CD4-positive, alpha-beta T cell treated with Interleukin-15 for 4 hours (primary cell): ENCODE measurements around the gene THAP5.

Experiments used
- DNase-seq: peaks from one replicate; pipeline ENCODE4 v3.0.0-alpha.2; 2020; ENCODE audit warnings: low spot score

The THAP5 gene, protein sequence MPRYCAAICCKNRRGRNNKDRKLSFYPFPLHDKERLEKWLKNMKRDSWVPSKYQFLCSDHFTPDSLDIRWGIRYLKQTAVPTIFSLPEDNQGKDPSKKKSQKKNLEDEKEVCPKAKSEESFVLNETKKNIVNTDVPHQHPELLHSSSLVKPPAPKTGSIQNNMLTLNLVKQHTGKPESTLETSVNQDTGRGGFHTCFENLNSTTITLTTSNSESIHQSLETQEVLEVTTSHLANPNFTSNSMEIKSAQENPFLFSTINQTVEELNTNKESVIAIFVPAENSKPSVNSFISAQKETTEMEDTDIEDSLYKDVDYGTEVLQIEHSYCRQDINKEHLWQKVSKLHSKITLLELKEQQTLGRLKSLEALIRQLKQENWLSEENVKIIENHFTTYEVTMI

DNA sequence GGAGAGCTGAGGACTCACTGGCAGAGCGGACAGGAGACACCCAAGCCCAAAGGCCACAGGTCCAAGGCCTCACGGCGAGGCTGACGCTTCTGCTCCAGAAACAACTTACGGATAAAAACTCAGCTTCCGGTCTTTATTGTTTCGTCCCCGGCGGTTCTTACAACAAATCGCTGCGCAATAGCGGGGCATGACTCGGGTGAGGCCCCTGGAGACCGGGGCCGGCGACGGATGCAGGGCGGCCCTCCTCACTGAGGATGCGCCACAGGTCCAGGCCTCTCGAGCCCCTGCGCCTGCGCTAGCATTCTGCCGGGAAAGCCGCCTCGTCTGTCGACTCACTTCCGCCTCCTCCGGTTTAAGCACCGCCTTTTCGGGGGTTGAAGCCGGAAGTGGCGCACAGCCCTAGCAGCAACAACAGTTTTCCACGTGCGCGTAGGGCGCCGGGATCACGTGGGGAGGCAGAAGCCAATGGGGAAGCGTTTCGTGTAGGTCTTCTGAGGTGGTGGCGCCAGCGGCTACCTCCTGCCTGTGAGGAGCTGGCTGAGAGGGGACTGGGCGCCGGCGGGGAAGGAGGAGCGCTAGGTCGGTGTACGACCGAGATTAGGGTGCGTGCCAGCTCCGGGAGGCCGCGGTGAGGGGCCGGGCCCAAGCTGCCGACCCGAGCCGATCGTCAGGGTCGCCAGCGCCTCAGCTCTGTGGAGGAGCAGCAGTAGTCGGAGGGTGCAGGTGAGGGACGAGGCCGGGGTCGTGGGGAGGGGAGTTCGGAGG is at the start of gene THAP5, which contains the start of gene DNAJB9:
Gene THAP5, minus strand, starts transcription at position 326 of the 765 bp plus-strand sequence. Its CDS starts 137 bp downstream, at position 189.
Gene DNAJB9, plus strand, starts transcription at position 494 of the 765 bp plus-strand sequence. CDS start 1,853 bp downstream, outside the sequence.
- peak; percentile 99 for DNase-seq

DNA sequence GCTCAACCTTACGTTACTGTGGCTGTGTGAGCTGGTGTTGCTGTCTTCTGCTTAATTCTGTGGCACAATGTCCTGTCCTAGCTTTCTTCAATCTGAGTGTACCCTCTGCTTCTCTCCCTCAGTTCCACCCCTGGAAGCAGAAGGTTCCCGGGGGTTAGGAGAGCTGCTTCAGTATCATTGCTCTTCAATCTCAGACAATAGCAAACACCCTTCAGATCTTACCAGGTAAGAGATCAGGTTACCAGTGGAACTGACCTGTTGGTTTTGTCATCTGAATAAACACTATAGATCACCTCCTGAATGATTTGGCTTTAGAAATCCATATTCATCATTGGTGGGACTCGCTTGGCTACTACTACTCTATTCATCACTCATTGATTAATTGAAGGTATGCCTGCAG is 48.5 kb upstream of the THAP5 start:
- no peak for DNase-seq

DNA sequence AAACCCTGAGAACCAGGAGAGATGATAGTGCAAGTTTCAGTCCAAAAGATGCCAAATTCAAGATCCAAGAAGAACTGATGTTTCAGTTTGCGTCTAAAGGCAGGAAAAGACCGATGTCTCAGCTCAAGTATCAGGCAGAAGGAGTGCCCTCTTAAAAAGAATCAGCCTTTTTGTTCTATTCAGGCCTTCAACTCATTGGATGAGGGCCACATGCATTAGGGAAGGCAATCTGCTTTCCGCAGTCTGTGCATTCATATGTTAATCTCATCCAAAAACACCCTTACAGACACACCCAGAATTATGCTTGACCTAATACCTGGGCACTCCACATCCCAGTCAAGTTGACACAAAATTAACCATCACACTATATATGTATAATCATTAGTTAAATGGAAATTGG is 45.4 kb upstream of the THAP5 start:
- no peak for DNase-seq

DNA sequence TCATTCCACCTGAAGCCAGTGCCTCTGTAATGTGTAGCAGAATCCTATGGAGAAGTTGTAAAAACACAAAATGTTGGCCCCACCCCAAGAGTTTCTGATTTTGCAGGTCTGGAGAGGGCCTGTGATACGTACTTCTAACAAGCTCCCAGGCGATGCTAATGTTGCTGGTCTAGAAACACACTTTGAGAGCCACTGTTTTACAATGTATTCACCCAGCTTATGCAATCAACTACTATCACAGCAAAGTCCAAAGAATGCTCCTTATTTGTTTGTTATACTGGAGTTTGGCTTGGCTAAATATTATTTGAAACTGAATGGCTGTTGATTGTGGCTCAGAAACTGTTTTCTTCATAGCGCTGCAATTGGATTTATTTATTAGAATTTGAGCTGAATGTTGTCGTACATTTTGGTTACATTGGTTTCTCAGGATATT is 44.5 kb upstream of the THAP5 start:
- no peak for DNase-seq

DNA sequence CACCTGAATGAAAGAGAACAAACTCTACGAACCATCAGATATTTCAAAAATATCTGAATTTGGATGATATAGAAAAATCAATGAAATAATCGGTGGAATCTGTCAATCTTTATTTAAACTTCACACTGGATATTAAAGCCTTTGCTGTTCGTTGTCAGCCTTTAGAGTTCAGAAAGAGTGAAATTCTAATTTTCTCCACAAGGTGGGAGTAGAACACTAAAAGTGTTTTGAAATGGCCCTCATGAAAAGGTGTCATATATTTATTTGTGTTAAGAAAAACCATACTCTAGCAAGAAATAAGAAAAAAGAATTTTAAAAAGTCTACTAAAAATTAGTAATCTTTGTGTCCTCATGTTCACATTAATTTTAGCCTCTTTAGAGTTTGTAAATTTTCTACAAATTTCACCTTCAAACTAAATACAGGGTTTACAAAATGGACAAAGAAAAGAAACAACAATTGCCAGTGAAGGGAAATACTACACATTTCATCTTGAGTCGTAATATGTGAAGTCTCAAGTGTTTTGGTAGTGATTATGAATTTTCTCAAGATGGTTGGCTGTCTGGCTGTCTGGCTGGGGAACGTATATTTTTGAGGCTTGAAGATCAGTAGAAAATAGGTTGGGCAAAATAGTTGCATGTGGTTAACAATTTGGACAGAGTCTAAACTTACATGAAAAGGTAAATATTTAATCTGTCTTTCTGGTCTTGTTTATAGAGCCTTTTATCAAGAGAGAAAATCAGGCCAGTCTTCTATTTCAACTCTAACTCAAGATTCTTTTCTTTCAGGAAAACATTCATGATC is 43.8 kb upstream of the THAP5 start:
- DNase-seq = peak; percentile 56

DNA sequence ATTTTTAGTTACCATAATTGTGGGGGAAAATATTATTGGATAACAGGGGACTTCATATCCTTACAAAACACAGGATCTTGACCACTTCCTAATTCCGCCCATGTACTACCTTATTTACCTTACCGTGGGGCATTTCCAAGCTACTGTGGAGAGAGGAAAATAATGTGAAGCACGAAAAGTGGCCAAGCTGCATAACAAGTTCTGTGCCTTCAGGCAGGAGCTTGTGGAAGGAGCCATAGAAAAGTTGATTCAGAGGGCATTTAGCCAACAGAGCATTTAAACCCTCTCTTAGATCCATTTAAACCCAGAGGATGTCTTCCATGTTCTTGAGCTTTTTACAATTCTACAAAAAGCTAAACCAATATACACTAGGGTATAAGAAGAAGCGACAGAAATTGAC is 41.8 kb upstream of the THAP5 start:
- DNase-seq = no peak

DNA sequence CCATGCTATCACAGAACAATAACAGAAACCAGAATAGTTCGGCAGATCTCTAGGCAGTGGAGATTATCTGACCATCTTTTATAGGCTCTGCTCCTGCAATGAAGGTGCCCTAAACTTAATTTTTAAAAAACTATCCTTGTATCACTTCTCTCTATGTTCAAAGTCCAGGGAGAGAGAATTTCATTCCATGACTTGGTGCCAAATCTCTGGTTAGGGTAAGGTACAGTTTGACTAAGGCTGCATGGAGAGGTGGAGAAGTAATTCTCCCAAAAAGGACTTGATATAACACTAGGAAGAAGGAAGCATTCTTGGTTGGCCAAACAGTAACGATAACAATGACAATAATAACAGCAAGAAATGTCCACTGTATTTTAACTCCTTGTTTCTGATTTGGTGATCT is 40.1 kb upstream of the THAP5 start:
- no peak for DNase-seq

DNA sequence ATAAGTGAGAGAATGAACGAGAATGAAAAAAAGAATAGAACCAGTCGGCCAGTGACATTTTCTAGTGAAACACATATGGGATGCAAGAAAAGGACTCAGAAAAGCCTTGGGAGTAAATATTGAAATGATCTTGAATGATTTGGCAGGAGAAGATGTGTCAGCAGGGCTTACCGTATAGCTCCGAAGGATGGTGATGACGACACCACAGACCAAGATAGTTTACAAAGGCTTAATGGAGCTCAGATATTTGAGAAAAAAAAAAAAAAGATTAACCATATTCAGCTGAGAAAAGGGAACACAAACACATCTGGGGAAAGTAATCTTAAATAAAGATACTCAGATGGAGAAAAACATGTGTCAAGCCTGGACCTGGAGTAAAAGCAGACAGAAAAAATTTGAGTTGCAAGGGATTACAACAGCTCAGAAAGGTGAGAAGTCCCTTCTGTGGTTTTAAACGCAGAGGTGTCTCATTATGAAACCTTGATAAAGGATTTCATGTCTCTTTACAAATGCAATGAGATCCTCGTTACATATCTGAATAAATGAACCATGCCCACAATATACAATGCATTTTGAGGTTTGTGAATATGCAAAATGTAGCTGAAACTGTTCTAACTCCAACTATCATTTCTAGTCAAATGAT is 36.2 kb upstream of the THAP5 start:
- no peak for DNase-seq

DNA sequence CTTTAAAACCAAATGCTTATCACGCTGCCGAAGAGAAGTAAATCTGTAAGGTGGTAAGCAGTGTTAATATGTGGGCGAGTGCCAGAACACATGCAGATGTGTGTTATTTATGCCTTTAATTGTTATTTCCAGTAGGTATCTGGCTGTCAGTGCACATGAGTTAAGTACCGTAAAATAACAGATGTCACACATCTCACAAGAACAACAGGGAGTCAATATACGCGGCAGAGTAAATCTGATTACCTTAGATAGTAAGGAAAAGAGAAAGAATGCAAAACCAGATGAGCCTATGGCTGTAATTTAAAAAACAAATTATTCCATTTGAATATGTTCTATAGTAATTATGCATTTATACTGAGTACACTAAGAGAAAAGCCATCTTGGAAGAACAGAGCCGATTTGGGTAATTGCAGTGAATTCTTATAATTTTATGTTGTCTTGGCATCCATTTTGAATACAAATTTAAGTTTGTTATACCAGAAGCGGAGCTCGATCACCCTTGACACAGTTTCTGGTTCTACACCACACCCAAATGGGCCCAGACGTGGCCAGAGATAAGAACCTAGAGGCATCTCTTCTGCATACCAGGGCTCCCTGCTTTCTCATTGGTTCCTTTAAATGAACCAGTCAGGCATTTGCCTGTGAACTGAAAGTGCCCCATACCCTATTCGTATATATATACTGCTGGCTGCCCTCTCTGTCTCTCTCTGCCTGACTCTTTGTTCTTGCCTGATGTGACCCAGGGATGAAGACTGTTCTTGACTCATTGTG is 35.0 kb upstream of the THAP5 start:
- no peak for DNase-seq

DNA sequence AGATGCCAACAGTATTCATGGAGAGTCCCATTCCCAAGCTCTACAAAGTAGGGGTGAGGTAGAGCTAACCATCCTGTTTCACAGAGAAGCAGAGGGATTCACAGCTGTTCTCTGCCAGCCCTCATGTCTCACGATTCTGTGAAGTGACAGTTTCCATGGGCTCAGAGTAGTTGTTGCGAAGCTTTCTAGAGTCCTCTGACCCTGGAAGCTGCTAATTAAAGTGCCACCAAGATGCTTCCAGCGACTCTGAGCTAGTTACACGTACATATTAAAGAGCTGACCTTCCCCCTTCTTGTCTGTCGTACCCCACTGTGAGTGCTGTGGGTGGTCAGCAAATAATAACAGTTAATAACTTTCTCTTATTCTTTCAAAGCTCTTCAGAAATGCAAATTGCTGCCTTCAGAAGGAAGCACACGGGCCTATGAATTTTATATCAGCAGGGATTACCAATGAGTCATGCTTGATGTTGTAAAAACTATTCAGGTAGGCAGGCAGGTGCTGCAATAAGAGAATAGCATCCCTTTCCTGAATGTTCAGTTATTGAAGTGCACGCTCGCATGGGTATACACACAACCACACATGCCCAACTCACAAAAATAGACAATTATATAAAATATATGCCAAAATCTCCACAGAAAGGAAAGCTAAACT is 34.3 kb upstream of the THAP5 start:
- DNase-seq = no peak

DNA sequence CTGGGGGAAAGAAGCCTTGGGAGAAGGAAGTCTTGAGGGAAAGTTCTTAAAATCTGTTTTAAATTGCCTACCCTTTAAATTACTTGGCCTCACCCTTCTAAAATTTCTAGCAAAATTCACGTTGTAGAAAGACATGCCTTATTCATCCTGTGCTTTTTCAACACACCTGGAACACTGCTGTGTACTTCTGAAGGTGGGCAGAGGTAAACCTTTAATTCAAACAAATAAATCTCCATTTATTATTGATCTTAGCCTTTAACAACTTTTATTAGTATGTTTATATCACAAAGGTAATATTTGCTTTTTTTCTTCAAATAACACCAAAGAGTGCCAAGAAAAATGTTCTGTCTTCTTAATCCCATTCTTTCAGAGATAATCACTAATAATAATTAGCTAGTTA is 30.9 kb upstream of the THAP5 start:
- no peak for DNase-seq

DNA sequence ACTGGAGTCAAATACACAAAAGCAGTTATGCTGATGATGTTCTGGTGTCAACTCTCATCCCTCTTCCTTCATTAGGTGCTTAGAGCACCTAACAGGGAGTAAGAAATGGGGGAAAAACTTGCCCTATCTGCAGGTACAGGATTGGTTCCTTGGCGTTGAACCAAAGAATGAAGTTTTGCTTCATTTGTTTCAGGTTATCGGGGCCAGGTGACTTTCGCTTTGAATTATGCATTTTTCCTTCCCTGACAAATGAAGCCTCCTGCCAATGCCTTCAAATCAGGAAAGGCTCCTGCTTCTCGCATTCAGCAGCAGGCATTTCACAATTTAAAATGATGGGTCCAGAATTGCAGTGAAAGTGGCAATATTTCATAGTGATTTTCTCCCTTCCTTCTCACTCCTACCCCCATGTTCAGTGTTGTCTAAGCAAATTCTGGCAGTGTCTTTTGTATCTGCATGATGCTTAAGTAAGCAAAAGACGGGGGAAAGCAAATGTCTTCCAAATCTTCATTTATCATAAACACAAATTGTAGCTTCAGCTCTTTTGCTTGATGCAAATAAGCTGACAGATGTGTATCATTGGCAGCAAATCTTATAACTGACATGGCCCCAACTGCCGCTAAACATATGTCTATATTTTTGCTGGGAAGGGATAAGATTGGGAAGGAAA is 29.5 kb upstream of the THAP5 start:
- no peak for DNase-seq

DNA sequence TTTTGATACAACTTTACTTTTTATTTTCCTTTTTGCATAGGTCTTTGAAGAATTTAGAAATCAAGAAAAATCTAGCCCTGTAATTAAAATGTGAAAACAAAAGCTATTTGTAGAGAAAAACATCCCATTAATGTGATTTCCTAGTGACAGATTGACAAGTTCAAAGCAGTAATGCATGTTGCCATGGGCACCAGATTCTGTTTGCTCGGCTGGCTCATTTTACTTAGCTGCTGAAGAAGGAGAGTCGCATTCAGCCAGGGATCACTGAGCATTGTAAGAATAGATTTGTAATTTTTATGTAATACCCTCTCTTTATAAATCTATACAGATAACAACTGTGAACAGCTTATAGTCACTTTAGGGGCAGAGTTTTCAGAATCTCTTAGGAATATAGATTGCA is 28.6 kb upstream of the THAP5 start:
- DNase-seq = no peak

DNA sequence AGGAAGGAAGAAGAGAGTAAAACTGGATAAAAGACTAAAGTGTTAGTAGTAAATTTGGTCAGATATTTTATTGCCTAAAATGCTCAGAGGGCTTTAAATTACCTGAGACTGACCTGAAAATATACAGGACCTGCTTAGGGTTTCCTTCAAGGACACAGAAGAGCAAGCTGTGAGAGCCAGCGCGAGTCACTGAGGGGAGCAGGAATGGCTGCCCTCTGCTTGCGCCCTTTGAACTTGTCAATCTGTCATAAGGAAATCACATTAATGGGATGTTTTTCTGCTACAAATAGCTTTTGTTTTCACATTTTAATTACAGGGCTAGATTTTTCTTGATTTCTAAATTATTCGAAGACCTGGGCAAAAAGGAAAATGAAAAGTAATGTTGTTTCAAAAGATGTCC is 27.1 kb upstream of the THAP5 start:
- no peak for DNase-seq

DNA sequence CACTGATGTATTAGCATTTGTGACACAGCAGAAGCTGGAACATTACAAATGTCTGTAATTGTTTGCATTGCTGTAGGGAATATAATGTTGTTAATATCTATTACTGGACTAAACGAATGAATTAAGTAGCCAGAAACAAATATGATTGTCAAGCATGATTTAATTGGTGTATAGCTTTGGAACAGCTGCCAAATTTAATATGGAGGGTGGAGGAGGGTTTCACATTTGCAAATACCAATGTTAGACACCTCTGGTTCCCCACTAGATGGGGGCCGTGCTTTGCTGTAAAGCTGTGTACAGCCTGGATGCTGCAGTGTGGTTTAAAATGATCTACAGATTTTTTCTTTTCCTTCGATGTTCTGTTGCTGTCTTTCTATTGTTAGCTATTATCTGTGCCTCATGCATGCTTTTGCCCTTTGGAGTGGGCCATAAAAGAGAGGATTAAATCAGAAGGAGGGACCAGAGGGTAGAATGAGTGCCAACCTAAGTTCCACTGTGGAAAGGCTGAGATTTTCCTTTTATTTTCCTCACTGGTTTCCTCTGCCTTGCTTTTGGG is 23.2 kb upstream of the THAP5 start:
- DNase-seq = no peak

DNA sequence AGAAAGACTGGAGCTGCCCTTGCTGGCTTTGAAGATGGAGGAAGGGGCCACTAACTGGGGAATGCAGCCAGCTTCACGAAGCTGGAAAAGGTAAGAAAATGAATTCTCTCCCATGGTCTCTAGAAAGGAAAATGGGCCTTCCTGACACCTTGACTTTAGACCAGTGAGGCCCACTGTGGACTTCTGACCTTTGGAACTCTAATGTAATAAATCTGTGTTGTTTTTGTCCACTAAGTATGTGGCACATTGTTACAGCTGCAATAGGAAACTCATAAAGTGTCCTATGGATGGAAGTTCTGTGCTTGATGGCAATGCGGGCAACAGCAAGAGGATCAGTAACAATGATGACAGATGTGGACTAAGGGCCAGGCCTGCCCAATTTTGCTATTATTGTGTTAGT is 21.1 kb upstream of the THAP5 start:
- DNase-seq = no peak

DNA sequence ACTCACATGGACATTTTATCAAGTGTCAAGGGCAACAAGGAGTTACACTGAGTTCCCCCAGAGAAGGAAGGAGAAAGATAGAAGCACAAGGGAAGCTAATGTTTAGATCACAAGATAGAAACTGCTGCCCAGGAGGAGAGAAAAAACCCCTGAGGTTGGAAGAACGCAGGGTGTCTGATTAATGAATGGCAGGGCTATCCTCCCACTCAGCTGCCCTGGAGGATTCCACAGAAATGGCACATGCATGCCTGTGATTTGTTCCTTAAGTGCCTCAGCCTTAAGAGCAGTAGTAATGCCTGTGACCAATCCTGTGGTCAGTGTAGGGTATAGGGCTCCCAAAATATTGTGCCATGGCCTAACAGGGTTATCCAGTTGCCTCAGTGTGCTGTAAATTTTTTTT is 20.4 kb upstream of the THAP5 start:
- no peak for DNase-seq

DNA sequence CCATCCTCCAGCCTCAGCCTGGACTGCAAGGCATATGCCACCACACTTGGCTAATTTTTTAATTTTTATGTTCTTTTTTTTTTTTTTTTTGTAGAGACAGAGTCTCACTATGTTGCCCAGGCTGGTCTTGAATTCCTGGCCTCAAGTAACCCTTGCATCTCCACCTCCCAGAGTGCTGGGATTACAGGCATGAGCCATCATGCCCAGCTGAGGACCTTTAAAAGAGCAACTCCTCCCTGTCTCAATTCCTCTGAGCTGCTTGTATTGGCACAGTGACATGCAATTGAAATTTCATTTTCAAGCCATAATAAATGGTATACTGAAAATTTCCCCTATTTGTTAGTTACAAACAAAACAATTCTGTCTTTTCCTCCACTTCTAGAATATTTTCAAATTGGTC is 19.7 kb upstream of the THAP5 start:
- DNase-seq = no peak

DNA sequence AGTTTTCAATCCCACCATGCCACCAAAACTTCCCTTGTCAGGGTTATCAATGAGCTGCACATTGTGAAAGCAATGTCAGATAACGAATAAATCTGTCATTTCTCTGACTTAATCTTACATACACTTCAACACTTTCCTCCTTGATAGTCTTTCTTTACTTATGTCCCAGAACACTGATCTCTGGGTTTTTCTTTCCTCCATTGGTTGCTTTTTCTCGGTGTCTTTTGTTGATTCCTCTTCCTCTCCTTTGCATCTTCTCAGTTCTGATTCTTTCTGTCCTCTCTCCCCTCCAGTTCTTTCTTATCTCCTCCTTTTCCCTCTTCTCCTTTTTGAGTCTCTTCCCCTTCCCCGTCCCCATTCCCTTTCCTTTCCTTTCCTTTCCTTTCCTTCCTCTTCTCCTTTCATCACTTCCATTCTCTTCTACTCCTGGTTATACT is 16.8 kb upstream of the THAP5 start:
- DNase-seq = no peak

DNA sequence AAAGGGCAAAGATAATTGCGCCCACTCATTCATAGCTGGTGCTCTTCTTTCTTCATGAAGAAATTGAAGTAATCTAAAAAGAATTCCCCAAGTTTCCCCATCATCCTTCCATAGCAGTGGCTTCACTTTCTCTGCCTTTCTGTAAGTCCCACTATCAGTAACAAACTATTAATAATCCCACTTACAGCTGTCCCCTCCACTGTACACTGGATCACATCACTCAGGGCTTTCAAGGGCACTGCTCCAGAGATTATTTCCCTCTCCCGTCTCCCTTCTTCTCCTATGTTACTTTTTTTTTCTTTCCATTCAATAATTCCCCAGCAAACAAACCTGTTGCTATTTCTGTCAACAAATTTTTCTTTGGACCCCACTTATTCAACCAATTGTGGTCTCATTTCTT is 16.3 kb upstream of the THAP5 start:
- no peak for DNase-seq
